ENCODE results near the gene GPR17.

The GPR17 gene

GRCh38 chr2:127645395-127646291 is at the start of gene GPR17:
Gene GPR17 (plus strand): TSS chr2:127646153. CDS start chr2:127650736, 4,583 bp downstream.
- peak; percentile 72 for DNase-seq (ENCODE audit: low spot score)

- DNase-seq (ENCODE audit: low spot score), result no peak
Measured at GRCh38 chr2:127596311-127597045, 49.5 kb upstream of the GPR17 start.

- no peak for DNase-seq (ENCODE audit: low spot score)
Measured at GRCh38 chr2:127597046-127597983, 48.6 kb upstream of the GPR17 start.

GRCh38 chr2:127597984-127598380 is 48.0 kb upstream of the GPR17 start:
- no peak for DNase-seq (ENCODE audit: low spot score)

GRCh38 chr2:127598711-127599110 is 47.2 kb upstream of the GPR17 start:
- DNase-seq (ENCODE audit: low spot score), result no peak

- no peak for DNase-seq (ENCODE audit: low spot score)
Measured at GRCh38 chr2:127599211-127599610, 46.7 kb upstream of the GPR17 start.

DNA sequence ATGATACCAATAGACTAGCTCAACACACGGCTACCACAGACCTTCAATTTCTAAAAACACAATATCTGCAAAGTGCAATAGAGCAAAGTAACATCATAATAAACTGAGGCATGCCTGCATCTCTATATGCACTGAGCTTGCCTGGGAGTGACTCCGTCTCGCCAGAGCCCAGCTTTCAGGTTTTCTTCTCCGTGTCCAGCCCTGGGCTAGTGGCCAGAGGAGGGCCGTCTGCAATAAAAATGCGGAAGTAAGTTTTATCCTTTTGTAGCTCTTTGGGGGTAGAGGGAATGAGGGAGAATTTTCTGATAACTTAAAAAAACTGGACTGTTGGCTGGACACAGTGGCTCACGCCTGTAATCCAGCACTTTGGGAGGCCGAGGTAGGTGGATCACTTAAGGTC is 41.0 kb upstream of the GPR17 start:
- no peak for DNase-seq (ENCODE audit: low spot score)

DNA sequence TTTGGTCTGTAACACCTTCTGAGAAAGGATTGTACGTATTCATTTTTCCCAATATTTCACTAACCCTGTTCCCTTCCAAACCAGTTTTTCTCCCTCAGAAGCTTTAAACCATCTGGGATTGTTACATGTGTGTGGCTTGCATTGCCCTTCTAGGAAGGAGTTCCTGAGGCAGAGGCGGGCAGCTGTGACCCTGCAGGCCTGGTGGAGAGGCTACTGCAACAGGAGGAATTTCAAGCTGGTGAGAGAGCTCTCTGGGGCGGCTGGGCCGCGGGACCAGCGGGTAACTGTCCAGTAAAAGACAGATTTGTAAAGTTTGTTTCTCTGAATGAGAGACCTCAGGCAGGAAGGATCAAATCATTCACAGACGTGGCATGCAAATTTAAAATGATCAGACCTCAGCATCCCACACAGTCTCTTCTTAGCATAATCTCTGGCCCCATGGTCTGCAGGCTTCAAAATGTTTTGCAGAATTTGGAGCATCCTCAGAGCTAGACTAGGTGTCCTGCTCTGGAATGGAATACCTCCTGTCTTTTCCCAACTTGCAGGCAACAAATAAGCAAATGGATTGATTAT is 40.2 kb upstream of the GPR17 start:
- DNase-seq (ENCODE audit: low spot score), result no peak

DNA sequence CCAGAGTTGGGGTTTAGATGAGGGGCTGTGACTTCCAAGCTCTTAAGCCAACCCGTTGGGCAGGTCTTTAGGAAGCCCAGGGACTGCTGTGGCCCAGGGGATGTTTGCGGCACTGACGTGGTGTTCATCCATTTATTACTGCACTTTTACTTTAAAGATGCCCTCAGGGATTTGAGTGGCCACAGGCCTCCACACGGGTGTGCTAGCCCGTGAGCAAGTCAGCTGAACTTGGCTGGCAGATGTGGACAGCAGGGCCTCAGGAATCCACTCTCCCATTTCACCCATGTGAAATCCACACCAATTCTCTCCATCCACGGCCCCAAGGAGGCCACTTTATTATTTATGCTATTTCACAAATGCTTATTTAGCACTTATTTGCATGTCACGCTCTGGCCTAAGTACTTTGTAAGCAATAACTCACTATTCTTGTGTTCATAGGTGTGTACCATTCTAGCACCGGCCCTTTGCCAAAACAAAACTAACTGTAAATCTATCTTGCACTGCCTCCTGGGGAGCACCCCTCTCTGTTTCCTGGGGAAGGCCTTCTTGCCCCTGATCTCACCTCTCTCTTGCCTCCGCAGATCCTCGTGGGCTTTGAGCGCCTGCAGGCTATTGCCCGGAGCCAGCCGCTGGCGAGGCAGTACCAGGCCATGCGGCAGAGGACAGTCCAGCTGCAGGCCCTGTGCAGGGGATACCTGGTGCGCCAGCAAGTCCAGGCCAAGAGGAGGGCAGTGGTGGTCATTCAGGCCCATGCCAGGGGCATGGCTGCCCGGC is 39.1 kb upstream of the GPR17 start:
- no peak for DNase-seq (ENCODE audit: low spot score)

DNA sequence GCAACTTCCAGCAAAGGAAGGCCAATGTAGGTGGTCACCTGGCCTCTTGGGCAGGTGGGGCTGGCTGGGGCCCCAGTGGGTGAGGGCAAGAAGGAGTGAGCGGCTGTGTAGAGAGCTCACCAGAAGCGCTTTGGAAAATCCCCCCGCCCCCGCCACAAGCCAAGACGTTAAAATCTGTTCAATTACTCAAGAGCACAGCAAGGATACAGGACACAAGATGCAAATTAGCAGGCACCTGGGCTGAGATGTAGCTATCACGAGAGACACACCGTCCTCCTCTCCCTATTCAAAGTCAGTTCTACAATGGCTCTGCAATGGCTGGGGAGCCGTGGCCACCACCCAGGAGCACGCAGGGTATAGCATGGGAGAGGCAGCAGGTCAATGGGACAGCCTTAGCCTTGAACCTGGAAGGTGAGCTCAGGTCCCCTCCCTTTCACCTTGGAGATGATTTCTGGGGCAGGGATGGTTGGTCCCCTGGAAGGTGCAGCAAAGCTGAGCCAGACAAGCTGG is 38.5 kb upstream of the GPR17 start:
- DNase-seq (ENCODE audit: low spot score), result no peak

DNA sequence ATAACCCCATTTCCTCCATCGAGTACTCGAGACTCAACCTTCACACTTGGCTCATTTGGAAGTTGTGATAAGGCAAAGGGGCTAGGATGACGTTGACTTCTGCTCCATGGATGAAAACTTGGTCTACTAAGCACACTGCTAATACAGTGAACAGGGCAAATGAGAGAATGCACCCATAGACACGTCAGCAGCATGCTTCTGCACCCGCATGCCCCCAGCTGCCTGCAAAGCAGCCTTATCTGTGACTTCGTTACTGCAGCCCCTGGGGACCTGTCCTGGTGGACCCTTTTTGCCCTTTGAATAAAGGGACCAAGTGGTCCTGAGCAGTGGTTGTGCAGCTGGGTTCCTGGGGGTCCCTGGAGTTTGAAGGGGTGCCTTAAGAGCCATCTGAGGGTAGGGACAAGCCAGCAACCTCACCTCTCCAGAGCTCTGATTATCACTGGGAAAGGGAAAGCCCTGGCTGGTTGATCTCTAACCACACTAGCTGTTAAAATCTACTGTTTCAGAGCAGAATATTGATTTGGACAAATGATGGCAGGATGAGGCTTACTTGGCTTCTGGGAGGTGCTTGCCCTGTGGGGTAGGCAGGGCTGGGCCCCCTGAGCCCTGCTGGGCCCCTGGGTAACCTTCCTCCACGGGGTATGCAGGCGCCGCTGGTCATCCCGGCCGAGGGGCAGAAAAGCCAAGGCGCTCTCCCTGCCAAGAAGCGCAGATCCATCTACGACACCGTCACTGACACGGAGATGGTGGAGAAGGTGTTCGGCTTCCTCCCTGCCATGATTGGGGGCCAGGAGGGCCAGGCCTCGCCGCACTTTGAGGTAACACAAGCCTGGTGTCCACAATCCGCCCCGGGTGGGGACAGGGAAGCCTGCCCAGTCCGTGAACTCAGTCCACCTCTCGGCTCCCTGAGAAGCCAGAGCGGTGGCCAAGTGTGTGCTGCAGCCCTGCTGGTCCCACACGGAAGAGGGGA is 37.6 kb upstream of the GPR17 start:
- DNase-seq (ENCODE audit: low spot score), result no peak

GRCh38 chr2:127609031-127609751 is 36.8 kb upstream of the GPR17 start:
- no peak for DNase-seq (ENCODE audit: low spot score)

DNA sequence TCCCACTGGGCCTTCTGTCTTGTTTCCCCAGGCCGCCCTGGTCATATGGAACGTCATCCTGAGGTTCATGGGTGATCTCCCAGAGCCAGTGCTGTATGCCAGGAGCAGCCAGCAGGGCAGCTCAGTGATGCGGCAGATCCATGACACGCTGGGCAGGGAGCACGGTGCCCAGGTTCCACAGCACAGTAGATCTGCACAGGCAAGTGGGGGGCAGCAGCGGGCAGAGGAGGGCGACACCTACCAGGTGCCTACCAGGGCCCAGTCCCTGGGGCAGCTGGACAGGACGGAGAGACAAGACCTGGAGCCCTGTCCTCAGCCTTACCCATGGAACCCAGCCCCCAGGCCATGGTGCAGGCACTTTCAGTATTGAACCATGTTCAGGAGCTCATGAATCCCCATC is 36.1 kb upstream of the GPR17 start:
- no peak for DNase-seq (ENCODE audit: low spot score)

DNA sequence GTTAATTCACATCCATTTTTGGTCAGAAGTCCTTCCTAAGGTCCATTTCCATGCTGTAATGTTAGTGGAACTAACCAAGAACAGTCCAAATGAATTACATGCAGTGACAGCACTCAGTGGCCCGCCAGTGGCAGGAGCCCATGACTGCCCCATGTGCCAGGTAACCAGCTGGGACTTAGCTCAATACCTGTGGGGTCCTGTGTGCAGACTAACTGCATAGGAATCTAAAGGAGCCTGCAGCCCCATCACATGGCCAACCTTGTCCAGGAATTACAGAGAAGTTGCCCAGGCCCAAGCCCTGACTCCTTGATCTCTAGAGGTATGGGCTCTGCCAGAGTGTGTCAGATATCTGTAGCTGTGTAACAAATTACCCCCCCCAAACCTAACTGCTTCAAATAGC is 35.4 kb upstream of the GPR17 start:
- no peak for DNase-seq (ENCODE audit: low spot score)

DNA sequence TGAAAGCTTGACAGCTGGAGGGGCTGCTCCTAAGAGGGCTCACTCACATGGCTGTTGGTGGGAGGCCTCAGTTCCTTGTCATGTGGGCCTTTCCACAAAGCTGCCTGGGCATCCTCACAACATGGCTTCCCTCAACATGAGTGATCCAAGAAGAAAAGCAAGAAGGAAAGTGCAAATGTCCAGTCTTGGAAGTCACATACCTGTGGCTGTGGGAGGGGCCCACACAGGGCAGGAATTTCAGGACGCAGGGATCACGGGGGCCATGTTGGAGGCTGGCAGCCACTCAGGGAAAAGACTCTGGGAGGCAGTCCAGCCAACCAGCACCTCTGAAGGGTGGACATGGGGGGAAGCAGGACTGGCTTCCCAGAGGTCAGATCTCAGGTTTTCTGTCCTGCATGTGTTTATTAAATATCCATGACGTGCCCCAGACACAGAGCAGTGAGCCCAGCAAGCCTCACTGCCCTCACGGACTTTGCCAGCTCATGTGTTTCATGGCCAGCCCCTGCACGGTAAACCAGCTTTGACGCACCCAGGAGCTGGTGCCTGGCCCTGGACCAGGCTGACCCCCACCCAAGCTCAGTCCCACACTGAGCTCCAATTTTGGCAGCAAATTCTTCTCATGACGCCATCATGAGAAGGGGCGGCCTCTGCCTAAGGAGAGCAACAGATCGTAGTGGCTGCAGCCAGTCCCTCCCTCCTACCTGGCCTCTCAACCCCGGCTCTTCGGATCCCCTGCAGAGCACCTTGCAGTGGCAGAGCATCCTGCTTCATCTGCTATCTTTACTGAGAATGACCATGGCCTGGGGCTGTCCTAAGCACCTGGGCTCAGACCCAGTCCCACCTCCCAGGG is 34.7 kb upstream of the GPR17 start:
- no peak for DNase-seq (ENCODE audit: low spot score)

DNA sequence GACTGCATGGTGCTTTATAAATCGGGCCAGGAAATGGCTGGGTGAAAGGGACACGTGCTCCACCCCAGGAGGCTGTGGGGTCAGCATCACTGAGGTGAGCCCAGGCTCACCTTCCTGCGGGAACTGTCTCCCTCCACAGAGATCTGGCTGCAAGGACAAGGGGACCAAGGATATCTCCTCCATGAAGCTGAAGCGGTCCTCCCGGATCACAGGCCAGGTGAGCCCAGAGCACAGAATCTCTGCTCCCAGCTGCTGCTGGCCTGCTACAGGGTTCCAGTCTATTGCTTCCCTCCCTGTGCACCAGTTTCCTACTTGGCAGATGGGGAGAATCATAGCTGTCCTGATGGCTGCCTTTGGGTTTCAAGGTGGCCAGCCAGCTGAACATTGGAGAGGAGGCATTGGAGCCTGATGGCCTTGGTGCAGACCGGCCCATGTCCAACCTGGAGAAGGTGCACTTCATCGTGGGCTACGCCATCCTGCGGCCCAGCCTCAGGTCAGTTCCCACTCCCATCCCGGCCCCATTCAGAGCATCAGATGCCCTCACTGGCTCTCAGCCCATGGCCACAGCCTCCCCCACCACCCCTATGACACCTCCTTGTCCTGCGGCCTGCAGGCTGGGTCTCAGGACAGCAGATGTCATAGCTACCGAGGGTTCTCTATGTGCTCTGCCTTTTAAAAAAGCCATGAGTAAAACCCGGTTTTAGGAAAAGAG is 33.7 kb upstream of the GPR17 start:
- DNase-seq (ENCODE audit: low spot score), result no peak

GRCh38 chr2:127614246-127614645 is 31.7 kb upstream of the GPR17 start:
- DNase-seq (ENCODE audit: low spot score), result no peak

Measured in globus pallidus (tissue), 1 donor.